Measurements from ENCODE around the gene P4HB. TPM values are rescaled to one million over a fixed set of nuclear protein-coding genes. Genes with fewer than 3 reads are reported as not detected.

The P4HB gene
- total and polyA plus RNA-seq, 2 of the 4 experiments (the other 2 are of a cell fraction), result 599 to 932 TPM

- in situ Hi-C loops (cut with MboI; ENCODE audit: low sequenced_read_pairs), result no loop called here
- Histone ChIP-seq H3K14ac (replicated peaks; ENCODE audit: low read depth, low read length) (no peak overlapping the region), H3K18ac (ENCODE audit: low read depth, low read length) (no peak overlapping the region), H3K4ac (ENCODE audit: low read depth, low read length) (no peak overlapping the region), H3K27ac (ENCODE audit: insufficient read depth, low read length) (peak overlapping the region; percentile 92), H2BK120ac (ENCODE audit: low read depth, low read length) (no peak overlapping the region; the same call in 1 of the 2 replicates), H2BK15ac (ENCODE audit: low read depth, low read length) (0 out of 3 replicates have a peak overlapping the region, but pooled peaks have one; percentile 84), H3K4me3 (ENCODE audit: insufficient read depth, low read depth, low read length) (no peak overlapping the region), H2AFZ (replicated peaks; ENCODE audit: low read length, poor library complexity) (no peak overlapping the region), H3K23ac (ENCODE audit: low read depth, low read length) (no peak overlapping the region), H3K9ac (ENCODE audit: low read depth, low read length) (no peak overlapping the region), H3K4me2 (ENCODE audit: low read depth, low read length) (no peak overlapping the region), H3K56ac (ENCODE audit: extremely low read depth, insufficient read depth, low read length) (no peak overlapping the region), H3K9me3 (ENCODE audit: control insufficient read depth, insufficient read depth, low read length) (no peaks in the 10 kb centered on the region), H3K4me1 (ENCODE audit: control insufficient read depth, insufficient read depth, low read length) (peaks cover 11% of the 10 kb centered on the region), H3K36me3 (ENCODE audit: control insufficient read depth, insufficient read depth, low read length) (peaks cover 10% of the 10 kb centered on the region), H2BK5ac (ENCODE audit: low read depth, low read length, poor library complexity, severe bottlenecking) (peak overlapping the region; percentile 79), H2AK5ac (ENCODE audit: low read depth, low read length) (no peak overlapping the region), H4K8ac (ENCODE audit: low read depth in 2 of 2, low read length in 2 of 2) (peak overlapping the region in 1 of 2 experiments; percentile 37; a peak in 1 of 4 replicates), H4K5ac (ENCODE audit: low read depth, low read length) (no peak overlapping the region), H3K27me3 (ENCODE audit: control insufficient read depth, insufficient read depth, low read length) (no peaks in the 10 kb centered on the region), H2BK20ac (ENCODE audit: low read depth, low read length) (no peak overlapping the region), H4K20me1 (ENCODE audit: insufficient read depth, low read length) (peaks cover 5% of the 10 kb centered on the region; the same call in 1 of the 2 replicates), H2AK9ac (replicated peaks; ENCODE audit: low read depth, low read length, poor library complexity) (no peak overlapping the region), H3K79me1 (ENCODE audit: low read depth in 1 of 2, low read length in 2 of 2) (peaks cover 17 to 45% of the 10 kb centered on the region in 2 experiments), H3K9me1 (ENCODE audit: insufficient read depth, low read length) (peaks cover 16% of the 10 kb centered on the region), H4K91ac (ENCODE audit: insufficient read depth, low read depth, low read length) (no peak overlapping the region)
- intact Hi-C loops (cut with micrococcal nuclease), result no loop called here
- CTCF ChIA-PET, result no interaction called here
- BruUV-seq (replicated peaks), result no TSS peak
- WGBS, 2 experiments (ENCODE audit: extremely low coverage in 2 of 2, insufficient read length in 1 of 2), result 0% methylated on average over 1 of the region's 3 CpGs; no CpG with 5 or more reads in 1 of the 2 experiments
- dilution Hi-C loops (cut with HindIII; ENCODE audit: low sequenced_read_pairs, unreplicated experiment), result no loop called here
- TF ChIP-seq BHLHE40 (IDR thresholded peaks at IDR 0.05; ENCODE audit: low read depth, low read length) (no peak), FOS (IDR thresholded peaks at IDR 0.05; ENCODE audit: low read depth, low read length) (peak; percentile 70; the same call in 1 of the 2 replicates), MAFK (IDR thresholded peaks at IDR 0.05; ENCODE audit: low read depth, low read length) (no peak)
- peak; percentile 73 for DNase-seq
- POLR2A ChIA-PET (ENCODE audit: unreplicated experiment), result no interaction called here
- ATAC-seq (ENCODE audit: low read depth), result peak; percentile 76
These were observed 18.0 kb upstream of the P4HB start for GRCh38 chr17:81878294-81878693.
